HUES6 (cell line): ENCODE results near the gene GPRIN1.

Experiments used
- H3K27ac ChIP-seq: 2 replicates; pipeline ENCODE4 v1.7.0; 2013; ENCODE audit warnings: low read depth, mild to moderate bottlenecking, low read length, inconsistent platforms
- H3K27me3 ChIP-seq: 2 replicates; pipeline ENCODE4 v1.6.1; 2013; ENCODE audit warnings: low read length; ENCODE audit not compliant: control insufficient read depth, insufficient read depth
- H3K36me3 ChIP-seq: 2 replicates; pipeline ENCODE4 v1.6.1; 2013; ENCODE audit warnings: low read length; ENCODE audit not compliant: control insufficient read depth, insufficient read depth
- H3K4me1 ChIP-seq: 2 replicates; pipeline ENCODE4 v1.6.1; 2013; ENCODE audit warnings: low read length; ENCODE audit not compliant: control insufficient read depth, insufficient read depth
- H3K4me3 ChIP-seq: 2 replicates; pipeline ENCODE4 v1.5.1; 2013; ENCODE audit warnings: low read depth, low read length
- H3K9ac ChIP-seq: one replicate; pipeline ENCODE4 v1.6.1; 2013; ENCODE audit warnings: mild to moderate bottlenecking, low read length
- H3K9me3 ChIP-seq: 2 replicates; pipeline ENCODE4 v1.6.1; 2013; ENCODE audit warnings: low read depth, low read length; ENCODE audit not compliant: control insufficient read depth, insufficient read depth

GPRIN1 gene

GRCh38 chr5:176583076-176583475 lies 26.9 kb downstream of the GPRIN1 start:
- H3K36me3 ChIP-seq: no peaks in the 10 kb centered on the region
- peaks cover 11% of the 10 kb centered on the region for H3K9me3 ChIP-seq
- H3K4me1 ChIP-seq: no peaks in the 10 kb centered on the region
- H3K9ac ChIP-seq: no peak overlapping the region
- no peak overlapping the region for H3K4me3 ChIP-seq
- H3K27ac ChIP-seq: no peak overlapping the region
- H3K27me3 ChIP-seq: no peaks in the 10 kb centered on the region

- Histone ChIP-seq H3K9me3 (peaks cover 11% of the 10 kb centered on the region), H3K4me3 (no peak overlapping the region), H3K4me1 (no peaks in the 10 kb centered on the region), H3K36me3 (no peaks in the 10 kb centered on the region), H3K9ac (no peak overlapping the region), H3K27ac (no peak overlapping the region), H3K27me3 (no peaks in the 10 kb centered on the region)
Observed at GRCh38 chr5:176581361-176581760, 28.6 kb downstream of the GPRIN1 start.

- Histone ChIP-seq H3K27me3 (no peaks in the 10 kb centered on the region), H3K4me1 (no peaks in the 10 kb centered on the region), H3K9me3 (no peaks in the 10 kb centered on the region; the same call in 1 of the 2 replicates), H3K27ac (no peak overlapping the region), H3K36me3 (no peaks in the 10 kb centered on the region), H3K9ac (no peak overlapping the region), H3K4me3 (no peak overlapping the region)
Observed at GRCh38 chr5:176579323-176579722, 30.6 kb downstream of the GPRIN1 start.

GRCh38 chr5:176578391-176578808 lies 31.6 kb downstream of the GPRIN1 start:
- Histone ChIP-seq H3K9ac (no peak overlapping the region), H3K9me3 (no peaks in the 10 kb centered on the region), H3K4me1 (no peaks in the 10 kb centered on the region), H3K36me3 (no peaks in the 10 kb centered on the region), H3K27ac (no peak overlapping the region), H3K4me3 (no peak overlapping the region), H3K27me3 (no peaks in the 10 kb centered on the region)

- Histone ChIP-seq H3K27me3 (peaks cover 4% of the 10 kb centered on the region; the same call in 1 of the 2 replicates), H3K9me3 (no peaks in the 10 kb centered on the region), H3K4me1 (no peaks in the 10 kb centered on the region), H3K4me3 (no peak overlapping the region), H3K36me3 (no peaks in the 10 kb centered on the region), H3K9ac (no peak overlapping the region), H3K27ac (no peak overlapping the region)
Observed at GRCh38 chr5:176577312-176578176, 32.4 kb downstream of the GPRIN1 start.

- H3K4me1 ChIP-seq: no peaks in the 10 kb centered on the region
Observed at GRCh38 chr5:176575488-176576422, 34.2 kb downstream of the GPRIN1 start.

GRCh38 chr5:176575066-176575465 lies 34.9 kb downstream of the GPRIN1 start:
- Histone ChIP-seq H3K36me3 (no peaks in the 10 kb centered on the region), H3K4me1 (no peaks in the 10 kb centered on the region), H3K9ac (no peak overlapping the region), H3K9me3 (no peaks in the 10 kb centered on the region), H3K4me3 (no peak overlapping the region), H3K27ac (no peak overlapping the region), H3K27me3 (peaks cover 7% of the 10 kb centered on the region; the same call in 1 of the 2 replicates)

More at GRCh38 chr5:176575488-176576422, 34.2 kb downstream of the GPRIN1 start:
- H3K9me3 ChIP-seq: no peaks in the 10 kb centered on the region
- peaks cover 7% of the 10 kb centered on the region; the same call in 1 of the 2 replicates for H3K27me3 ChIP-seq
- H3K9ac ChIP-seq: no peak overlapping the region
- no peak overlapping the region for H3K27ac ChIP-seq
- no peak overlapping the region for H3K4me3 ChIP-seq
- H3K36me3 ChIP-seq: no peaks in the 10 kb centered on the region

GRCh38 chr5:176574297-176574591 lies 35.7 kb downstream of the GPRIN1 start:
- H3K4me1 ChIP-seq: no peaks in the 10 kb centered on the region
- H3K27me3 ChIP-seq: peaks cover 7% of the 10 kb centered on the region; the same call in 1 of the 2 replicates
- no peak overlapping the region for H3K27ac ChIP-seq
- H3K4me3 ChIP-seq: no peak overlapping the region
- H3K36me3 ChIP-seq: no peaks in the 10 kb centered on the region
- H3K9ac ChIP-seq: no peak overlapping the region
- H3K9me3 ChIP-seq: no peaks in the 10 kb centered on the region

- H3K36me3 ChIP-seq: no peaks in the 10 kb centered on the region
- peaks cover 7% of the 10 kb centered on the region; the same call in 1 of the 2 replicates for H3K27me3 ChIP-seq
- no peaks in the 10 kb centered on the region for H3K9me3 ChIP-seq
- H3K4me1 ChIP-seq: no peaks in the 10 kb centered on the region
- H3K27ac ChIP-seq: no peak overlapping the region
- H3K9ac ChIP-seq: no peak overlapping the region
- no peak overlapping the region for H3K4me3 ChIP-seq
Observed at GRCh38 chr5:176573564-176574296, 36.2 kb downstream of the GPRIN1 start.

GRCh38 chr5:176570044-176570443 lies 39.9 kb downstream of the GPRIN1 start:
- no peaks in the 10 kb centered on the region; the same call in 1 of the 2 replicates for H3K4me1 ChIP-seq
- no peak overlapping the region for H3K4me3 ChIP-seq
- peaks cover 5% of the 10 kb centered on the region; the same call in 1 of the 2 replicates for H3K9me3 ChIP-seq
- no peaks in the 10 kb centered on the region for H3K36me3 ChIP-seq
- no peak overlapping the region for H3K27ac ChIP-seq
- H3K27me3 ChIP-seq: peaks cover 7% of the 10 kb centered on the region; the same call in 1 of the 2 replicates
- H3K9ac ChIP-seq: no peak overlapping the region
